NCI-H82 (cell line): ENCODE measurements around the gene KCNV2.
"Not testable (repeated sequence)": the region's sequence is repeated elsewhere in the genome, so short reads cannot be mapped to it uniquely, and the experiment has no call there.

Experiments used
- DNase-seq: peaks from one replicate; lab custom pipeline; 2025; lab: John Stamatoyannopoulos, UW

Gene KCNV2

DNA sequence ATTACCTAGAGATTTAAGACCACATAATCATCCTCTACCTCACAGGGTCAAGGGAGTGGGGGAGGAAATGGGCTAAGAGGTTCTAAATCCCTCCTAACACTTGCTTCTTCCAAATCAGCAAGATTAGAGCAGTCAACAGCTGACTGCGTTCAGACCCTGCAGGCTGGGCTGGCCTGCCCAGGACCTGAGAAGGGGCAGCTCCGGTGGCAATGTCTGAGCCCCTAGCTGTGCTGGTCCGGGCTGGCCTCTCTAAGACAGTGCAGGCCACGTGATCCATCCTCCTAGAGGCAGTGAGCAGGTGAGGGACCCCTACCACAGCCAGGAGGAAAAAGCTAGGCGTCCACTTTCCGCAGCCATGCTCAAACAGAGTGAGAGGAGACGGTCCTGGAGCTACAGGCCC lies at the start of gene KCNV2:
Gene KCNV2, plus strand, starts transcription at position 126 of the 400 bp plus-strand sequence. Its CDS starts 230 bp downstream, at position 356.
- DNase-seq = peak; percentile 85

DNA sequence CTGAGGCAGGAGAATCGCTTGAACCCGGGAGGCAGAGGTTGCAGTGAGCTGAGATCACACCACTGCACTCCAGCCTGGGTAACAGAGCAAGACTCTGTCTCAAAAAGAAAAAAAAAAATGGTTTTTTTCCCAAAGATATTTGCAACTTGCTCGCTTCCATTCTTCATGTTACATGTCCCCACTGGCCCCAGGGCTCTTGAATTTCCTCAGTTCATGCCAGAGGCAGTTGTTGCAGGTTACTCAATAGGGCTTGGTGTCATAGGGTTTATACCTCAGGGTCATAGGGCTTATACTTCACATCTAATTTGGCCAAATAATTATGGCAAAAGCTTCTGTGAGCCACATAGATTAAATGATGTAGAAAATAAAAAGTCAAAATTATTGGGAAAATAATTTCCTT lies 44.1 kb upstream of the KCNV2 start:
- no peak for DNase-seq

DNA sequence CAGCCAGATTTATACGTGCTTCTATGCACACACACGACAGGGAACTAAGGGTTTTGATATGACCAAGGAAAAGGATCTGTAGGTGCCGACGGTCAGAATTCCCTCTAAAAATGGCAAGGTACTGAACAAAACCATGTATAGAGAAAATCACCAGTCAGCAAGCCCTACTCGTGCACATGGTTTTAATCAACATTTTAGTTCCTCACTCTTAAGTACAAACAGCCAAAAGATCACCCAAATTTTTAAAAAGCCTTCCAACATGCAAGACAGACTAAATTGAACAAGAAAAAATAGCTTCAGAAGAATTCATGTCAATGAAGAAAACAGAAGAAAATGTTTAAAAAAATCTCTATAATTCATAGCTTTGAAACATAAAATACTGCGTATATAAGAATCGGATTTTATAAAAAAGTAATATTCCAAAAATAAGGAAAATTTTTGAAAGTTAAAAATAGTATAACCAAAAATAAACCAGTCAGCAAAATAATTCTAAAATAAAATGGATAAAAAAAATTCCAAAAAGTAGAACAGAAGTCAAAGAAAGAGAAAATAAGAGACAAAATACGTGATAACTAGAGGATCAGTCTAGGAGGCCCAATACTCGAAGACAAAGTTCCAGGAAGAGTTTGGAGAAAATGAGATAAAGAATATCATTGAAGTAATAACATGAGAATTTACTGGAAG lies 43.0 kb upstream of the KCNV2 start:
- no peak for DNase-seq

DNA sequence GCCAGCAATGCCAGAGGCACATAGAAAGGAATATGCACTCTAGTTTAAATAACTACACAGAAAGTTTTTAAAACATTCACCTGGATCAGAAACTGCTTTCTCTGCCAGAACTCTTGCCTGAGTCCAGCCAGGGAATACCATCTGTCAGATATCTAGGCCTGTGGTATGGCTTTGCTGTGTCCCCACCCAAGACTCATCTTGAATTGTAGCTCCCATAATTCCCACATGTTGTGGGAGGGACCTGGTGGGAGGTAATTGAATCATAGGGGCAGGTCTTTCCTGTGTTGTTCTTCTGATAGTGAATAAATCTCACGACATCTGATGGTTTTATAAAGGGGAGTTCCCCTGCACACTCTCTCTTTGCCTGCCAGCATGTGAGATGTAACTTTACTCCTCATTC lies 41.5 kb upstream of the KCNV2 start:
- DNase-seq = peak; percentile 9

DNA sequence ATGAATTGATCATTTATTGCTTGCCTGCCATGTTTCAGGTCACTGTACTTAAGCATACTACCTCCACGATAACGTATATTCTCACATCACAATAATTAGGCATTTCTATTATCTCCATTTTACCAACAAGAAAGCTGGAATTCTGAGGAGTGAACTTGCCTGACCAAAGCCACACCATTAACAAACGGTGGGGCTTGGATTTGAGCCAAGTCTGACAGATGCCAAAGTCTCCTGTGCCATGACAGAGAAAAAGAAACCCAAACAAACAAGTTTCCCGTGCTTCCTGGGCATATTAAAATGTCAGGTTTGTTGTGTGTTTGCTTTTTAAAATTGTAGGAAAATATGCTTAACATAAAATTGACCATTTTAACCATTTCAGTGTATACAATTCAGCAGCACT lies 40.8 kb upstream of the KCNV2 start:
- peak; percentile 71 for DNase-seq

DNA sequence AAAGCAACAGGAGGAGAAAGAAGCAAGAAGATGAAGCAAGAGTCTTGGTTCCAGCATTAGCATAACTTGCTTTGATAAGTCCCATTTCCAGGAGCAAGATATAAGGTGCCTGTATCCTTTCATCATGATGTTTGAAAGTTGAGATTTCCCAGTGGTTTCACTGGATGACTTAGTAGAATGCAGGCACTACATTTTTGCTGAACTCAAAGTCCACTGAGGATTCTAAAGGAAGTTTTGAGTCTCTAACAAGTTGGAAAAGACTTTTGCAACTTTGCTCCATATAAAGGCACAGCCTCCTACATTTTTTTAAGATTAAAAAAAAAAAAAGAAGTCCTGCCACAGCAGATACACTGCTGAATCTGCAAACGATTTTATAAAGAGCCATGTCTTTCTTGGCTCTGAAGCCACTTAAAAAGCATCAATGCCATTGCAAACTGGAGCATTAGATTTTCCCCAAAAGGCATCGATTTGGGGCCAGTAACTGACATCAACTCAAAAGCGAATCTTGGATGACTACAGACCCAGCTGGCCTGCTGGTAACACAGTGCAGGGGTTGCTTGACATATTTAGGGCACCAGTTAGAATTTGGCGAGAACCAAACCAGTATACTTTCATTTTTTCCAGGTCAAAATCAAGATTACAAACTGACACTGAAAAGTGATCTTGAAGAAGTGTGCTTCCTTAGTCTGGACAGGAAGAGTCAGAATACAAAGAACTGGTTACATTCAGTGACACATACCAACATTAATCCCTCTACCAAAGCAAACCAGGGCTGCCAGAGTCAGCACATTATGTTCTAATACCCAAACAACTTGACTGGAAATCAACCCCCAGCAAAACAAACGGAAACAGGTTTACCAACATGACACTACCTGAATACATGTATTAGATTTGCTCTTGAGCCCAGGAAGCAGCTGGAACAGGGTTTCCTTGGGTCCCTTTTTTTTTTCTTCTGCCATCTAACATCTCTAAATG lies 39.1 kb upstream of the KCNV2 start:
- no peak for DNase-seq

DNA sequence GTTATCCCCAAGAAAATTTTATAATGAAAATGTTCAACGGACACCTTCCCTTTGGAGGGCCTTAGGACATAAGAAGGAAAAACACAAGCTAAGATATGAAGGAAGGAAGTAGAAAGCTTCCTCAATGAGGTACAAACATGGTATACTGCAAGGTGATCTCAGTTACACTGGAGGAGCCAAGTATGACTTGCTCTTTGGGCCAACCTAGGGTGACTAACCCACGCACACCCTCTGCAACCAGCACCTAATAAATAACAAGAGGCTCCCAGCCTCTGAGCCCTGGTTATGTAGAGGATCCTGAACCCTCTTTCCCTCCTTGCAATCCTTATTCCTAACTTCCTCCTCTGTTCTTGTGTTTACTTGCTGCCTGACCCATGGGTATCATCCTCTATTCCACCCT lies 38.3 kb upstream of the KCNV2 start:
- DNase-seq = no peak

DNA sequence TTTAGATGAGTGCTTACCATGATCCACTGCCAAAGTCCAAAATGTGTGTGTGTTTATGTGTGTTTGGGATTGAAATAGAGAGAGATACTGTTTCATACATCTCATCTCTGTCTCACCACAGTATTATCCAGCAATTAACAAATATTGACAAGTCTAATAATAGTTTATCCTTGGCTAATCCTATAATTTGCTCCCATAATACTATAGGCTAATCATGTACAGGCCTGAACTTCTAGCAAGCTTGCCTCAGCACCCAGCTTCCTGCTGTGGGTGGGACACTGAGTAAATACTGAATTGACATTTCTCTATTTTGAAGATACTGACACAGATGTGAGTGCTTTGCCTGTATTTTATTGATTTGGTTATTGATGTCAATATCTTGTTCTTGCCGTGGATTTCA lies 35.3 kb upstream of the KCNV2 start:
- peak; percentile 65 for DNase-seq

DNA sequence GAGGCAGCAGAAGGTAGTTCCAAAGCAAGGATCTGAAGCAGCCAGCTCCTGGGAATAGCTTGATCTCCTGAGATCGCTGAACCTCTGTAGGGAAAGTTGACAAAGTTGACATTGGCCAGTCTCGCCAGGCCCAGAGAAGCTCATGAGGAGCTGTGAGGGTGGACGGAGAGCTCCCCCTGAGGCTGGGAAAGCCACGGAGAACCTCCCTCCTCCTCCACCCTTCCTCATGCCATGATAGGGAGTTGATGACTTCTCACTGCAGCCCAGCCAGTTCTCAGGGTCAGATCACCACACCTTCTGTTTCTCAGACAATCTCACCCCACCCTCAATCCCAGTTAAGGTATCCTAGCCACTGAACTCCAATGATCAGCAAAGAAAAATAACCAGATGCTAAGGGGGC lies 30.4 kb upstream of the KCNV2 start:
- peak; percentile 41 for DNase-seq

DNA sequence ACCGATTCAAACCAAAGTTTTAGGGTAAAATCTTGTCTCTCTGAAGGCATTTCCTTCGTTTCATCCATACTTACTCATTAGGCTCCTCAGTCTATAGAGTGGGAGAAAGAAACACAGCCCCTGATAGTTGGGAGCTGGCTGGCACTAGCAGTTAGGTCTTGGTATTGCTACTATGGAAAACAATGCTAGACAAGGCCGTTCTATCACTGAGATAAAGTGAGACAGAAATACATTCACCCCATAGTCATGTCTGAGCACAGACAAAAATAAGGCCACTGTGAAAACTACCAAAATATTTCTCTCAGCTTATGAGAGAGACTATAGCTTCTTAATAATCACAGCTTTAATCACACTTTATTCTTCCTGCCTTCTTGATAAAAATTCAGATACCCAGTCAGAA lies 28.7 kb upstream of the KCNV2 start:
- DNase-seq = no peak

DNA sequence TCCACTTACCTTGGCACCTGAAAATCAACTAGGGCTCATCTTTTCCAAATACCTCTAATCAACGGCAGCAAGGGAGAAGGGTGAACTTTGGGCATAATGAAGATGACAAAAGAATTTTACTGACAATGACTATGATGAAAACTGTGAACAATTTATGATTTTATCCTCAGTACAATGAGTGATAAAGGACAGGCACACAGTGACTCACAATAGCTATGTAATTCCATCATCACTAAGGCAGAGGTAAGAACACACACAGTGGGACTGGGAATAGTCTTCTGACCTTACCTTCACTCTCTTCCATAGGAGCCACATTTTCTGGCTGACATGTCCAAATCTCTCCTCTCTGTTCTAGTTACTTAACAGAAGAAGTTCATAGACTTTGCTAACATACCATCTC lies 26.1 kb upstream of the KCNV2 start:
- DNase-seq = no peak

DNA sequence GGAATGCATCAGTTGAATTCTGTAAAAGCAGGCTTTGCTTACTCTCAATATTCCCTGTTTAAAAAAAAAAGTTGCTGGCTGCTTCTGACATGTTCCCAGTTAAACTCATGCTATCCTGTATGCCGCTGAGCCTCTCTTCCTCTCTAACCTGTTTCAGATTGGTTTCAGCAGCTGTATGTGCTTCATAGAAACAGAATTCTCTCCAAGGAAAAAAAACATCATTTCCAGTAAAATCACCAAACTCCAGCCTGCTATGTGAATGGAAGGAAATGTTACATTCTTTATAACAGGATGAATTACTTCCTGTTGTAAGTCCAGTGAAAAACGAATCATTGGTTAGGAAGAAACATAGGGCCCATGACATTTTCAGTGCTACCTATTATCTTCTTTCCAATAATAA lies 25.7 kb upstream of the KCNV2 start:
- no peak for DNase-seq

DNA sequence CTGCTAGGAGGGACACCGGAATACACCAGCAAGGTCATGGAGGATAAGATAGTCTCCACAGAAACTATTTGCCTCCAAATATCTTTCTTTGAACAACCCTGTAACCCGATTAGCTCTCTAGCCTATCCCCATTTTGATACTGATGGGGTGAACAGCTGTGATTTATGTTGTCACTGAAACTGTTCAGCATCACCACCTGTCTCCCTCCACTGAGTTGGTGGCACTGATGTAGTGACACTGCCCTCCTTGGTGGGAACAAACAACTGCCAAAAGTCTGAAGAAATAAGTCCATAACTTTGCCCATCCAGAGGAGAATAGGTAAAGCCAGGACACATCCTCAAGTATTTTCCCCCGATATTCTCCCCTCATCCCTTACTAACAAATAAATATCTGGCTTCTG lies 24.3 kb upstream of the KCNV2 start:
- peak; percentile 94 for DNase-seq

DNA sequence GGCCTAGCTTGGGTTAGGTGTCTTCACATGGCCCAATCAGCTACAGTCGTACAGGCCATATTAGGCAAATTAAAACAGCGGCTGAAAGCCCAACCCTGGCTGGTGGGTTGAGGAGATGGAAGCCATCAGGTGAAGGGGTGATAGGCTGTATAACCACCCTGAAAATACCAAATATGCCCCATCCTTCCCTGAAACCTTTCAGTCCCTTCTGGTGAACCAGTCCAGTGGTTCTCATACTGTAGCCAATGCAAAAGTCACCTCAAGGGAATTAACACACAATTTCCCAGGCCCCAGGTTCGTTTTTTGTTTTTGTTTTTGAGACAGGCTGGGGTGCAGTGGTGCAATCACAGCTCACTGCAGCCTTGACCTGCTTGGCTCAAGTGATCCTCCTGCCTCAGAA lies 19.8 kb upstream of the KCNV2 start:
- DNase-seq = no peak

DNA sequence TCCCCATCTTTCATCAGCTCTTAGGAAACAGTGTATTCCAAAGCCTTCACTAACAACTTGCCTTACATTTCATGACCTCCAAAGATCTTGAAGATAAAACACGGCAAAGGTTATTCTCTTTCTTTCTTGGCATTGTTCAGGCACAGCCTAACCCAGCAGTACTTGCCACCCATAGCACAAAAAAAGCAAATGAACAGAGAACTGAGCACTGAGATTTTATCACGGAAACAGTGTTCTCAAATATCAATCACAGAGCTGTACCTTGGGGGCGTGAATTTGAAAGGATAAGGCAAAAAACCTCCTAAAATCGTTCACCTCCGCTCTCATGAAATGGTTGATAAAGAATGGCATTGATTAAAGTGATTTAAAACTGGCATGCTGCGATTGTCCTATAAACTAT lies 16.9 kb upstream of the KCNV2 start:
- no peak for DNase-seq

DNA sequence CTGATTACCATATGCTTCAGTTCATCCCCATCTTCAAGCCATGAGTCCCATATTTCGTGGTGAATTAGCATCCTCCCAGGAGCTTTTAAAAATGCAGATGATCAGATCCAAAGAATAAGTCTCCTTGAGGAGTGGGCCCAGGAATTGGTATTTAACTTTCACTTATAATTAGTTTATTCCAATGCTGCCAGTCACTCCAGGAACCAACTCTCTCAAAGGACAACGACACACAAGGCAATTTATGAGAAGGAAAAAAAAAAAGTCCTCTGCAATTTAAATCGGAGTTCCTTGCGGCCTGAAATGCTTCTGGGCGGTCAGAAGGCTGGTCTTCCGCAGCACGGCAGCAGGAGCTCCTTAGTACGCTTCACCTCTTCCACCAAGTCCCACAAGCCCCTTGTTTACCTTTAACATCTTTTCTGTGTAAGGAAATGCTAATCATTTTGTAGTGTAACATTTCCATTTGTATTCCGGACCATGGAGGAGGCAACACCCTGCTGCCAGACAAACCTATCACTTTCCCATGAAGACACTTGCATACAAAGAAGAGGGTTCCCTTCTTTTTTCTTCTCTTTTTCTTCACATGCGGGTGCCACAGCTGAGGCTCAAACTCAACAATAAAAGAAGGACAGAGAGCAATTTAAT lies 16.3 kb upstream of the KCNV2 start:
- no peak for DNase-seq

DNA sequence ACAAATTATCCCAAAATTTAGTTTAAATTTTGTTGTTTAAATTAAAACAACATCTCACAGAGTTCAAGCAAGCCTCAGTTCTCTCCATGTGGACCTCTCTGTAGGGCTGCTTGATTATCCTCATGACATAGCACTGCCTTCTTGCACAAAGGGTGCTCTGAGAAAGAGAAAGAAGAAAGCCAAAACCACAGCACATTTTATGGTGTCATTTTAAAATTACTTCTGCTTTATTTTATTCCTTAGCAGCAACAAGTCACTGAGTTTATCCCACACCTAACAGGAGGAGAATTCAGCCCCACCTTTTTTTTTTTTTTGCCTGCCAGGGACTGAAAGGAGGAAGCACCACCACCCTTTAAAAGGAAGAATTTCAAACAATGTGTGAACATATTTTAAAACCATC lies 12.8 kb upstream of the KCNV2 start:
- DNase-seq = no peak

DNA sequence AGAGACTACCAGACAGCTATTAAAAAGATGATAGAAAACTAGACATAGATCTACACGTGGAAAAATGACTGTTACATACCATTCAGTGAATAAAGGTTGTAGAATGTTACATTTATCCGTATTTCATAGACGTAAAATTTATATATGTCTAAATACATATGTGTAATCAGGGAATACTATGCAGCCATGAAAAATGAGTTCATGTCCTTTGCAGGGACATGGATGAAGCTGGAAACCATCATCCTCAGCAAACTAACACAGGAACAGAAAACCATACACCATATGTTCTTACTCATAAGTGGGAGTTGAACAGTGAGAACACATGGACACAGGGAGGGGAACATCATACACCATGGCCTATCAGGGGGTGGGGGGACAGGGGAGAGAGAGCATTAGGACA lies 10.1 kb upstream of the KCNV2 start:
- not testable (repeated sequence) for DNase-seq

DNA sequence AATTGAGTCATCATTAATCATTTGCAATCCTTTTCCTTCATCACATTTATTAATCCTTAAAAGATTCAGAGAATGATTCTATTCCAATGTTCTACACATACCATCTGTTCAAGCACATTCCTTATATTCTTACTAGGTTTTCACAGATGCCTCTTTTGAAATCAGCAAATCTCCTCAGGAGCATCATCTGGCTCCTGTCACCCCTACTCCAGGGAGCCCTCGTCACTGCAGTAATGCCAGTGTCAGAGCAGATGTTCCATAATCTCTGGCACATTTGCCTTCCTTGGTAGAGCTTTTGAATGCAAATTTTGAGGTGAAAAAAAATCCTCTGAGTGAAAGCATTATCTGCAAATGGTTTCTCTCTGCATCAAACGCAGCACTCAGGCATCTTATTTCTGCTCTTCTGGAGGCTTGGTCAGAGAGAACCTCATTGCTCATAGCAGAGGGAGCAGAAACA lies 7.6 kb upstream of the KCNV2 start:
- peak; percentile 87 for DNase-seq

DNA sequence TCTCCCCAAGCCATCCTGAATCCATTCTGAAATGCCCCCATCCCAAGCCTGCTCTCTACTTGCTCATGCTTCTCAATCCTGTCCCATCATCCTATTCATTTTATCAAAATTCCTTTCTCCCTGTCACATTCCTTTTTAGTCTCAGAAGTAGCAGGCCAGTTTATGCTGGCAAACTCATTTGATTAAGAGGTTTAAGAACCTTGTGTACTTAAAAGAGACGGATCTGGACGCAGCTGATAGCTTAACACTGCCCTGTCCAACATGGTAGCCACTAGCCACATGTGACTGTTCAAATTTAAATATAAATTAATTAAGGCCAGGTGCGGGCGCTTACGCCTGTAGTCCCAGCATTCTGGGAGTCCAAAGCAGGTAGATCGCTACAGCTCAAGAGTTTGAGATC lies 5.6 kb upstream of the KCNV2 start:
- DNase-seq = peak; percentile 27

DNA sequence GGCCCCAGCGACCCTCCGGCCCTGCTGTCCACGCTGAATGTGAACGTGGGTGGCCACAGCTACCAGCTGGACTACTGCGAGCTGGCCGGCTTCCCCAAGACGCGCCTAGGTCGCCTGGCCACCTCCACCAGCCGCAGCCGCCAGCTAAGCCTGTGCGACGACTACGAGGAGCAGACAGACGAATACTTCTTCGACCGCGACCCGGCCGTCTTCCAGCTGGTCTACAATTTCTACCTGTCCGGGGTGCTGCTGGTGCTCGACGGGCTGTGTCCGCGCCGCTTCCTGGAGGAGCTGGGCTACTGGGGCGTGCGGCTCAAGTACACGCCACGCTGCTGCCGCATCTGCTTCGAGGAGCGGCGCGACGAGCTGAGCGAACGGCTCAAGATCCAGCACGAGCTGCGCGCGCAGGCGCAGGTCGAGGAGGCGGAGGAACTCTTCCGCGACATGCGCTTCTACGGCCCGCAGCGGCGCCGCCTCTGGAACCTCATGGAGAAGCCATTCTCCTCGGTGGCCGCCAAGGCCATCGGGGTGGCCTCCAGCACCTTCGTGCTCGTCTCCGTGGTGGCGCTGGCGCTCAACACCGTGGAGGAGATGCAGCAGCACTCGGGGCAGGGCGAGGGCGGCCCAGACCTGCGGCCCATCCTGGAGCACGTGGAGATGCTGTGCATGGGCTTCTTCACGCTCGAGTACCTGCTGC lies 839 bp downstream of the KCNV2 start:
- no peak for DNase-seq

DNA sequence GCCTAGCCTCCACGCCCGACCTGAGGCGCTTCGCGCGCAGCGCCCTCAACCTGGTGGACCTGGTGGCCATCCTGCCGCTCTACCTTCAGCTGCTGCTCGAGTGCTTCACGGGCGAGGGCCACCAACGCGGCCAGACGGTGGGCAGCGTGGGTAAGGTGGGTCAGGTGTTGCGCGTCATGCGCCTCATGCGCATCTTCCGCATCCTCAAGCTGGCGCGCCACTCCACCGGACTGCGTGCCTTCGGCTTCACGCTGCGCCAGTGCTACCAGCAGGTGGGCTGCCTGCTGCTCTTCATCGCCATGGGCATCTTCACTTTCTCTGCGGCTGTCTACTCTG lies 1.4 kb downstream of the KCNV2 start:
- DNase-seq = no peak
